ENCODE measurements around the gene SLC22A23.

Gene SLC22A23

GRCh38 chr6:3456898-3457709 lies at the start of gene SLC22A23:
TSS of gene SLC22A23 (minus strand) at chr6:3457050. CDS start at chr6:3456559, 491 bp downstream.
- peak; percentile 23 to 27 for DNase-seq (ENCODE audit: extremely low read depth in 1 of 2, low read depth in 1 of 2)

- DNase-seq (ENCODE audit: extremely low read depth in 1 of 2, low read depth in 1 of 2): no peak
These were observed 49.4 kb upstream of the SLC22A23 start for GRCh38 chr6:3506200-3506599.

- DNase-seq (ENCODE audit: extremely low read depth in 1 of 2, low read depth in 1 of 2): no peak
These were observed 48.3 kb upstream of the SLC22A23 start for GRCh38 chr6:3504938-3505805.

GRCh38 chr6:3504354-3504753 lies 47.5 kb upstream of the SLC22A23 start:
- DNase-seq (ENCODE audit: extremely low read depth in 1 of 2, low read depth in 1 of 2): no peak

- no peak for DNase-seq (ENCODE audit: extremely low read depth in 1 of 2, low read depth in 1 of 2)
These were observed 45.1 kb upstream of the SLC22A23 start for GRCh38 chr6:3501826-3502500.

GRCh38 chr6:3500262-3501014 lies 43.6 kb upstream of the SLC22A23 start:
- DNase-seq (ENCODE audit: extremely low read depth in 1 of 2, low read depth in 1 of 2): no peak

GRCh38 chr6:3499603-3500002 lies 42.8 kb upstream of the SLC22A23 start:
- no peak for DNase-seq (ENCODE audit: extremely low read depth in 1 of 2, low read depth in 1 of 2)

GRCh38 chr6:3496395-3496794 lies 39.5 kb upstream of the SLC22A23 start:
- DNase-seq (ENCODE audit: extremely low read depth in 1 of 2, low read depth in 1 of 2): no peak

GRCh38 chr6:3494391-3495100 lies 37.7 kb upstream of the SLC22A23 start:
- no peak for DNase-seq (ENCODE audit: extremely low read depth in 1 of 2, low read depth in 1 of 2)

GRCh38 chr6:3490625-3490980 lies 33.8 kb upstream of the SLC22A23 start:
- DNase-seq (ENCODE audit: extremely low read depth in 1 of 2, low read depth in 1 of 2): no peak

GRCh38 chr6:3489961-3490624 lies 33.2 kb upstream of the SLC22A23 start:
- no peak for DNase-seq (ENCODE audit: extremely low read depth in 1 of 2, low read depth in 1 of 2)

- DNase-seq (ENCODE audit: extremely low read depth in 1 of 2, low read depth in 1 of 2): no peak
These were observed 32.3 kb upstream of the SLC22A23 start for GRCh38 chr6:3489027-3489757.

- no peak for DNase-seq (ENCODE audit: extremely low read depth in 1 of 2, low read depth in 1 of 2)
These were observed 28.1 kb upstream of the SLC22A23 start for GRCh38 chr6:3484946-3485345.

GRCh38 chr6:3484192-3484591 lies 27.3 kb upstream of the SLC22A23 start:
- DNase-seq (ENCODE audit: extremely low read depth in 1 of 2, low read depth in 1 of 2): no peak

- no peak for DNase-seq (ENCODE audit: extremely low read depth in 1 of 2, low read depth in 1 of 2)
These were observed 26.8 kb upstream of the SLC22A23 start for GRCh38 chr6:3483675-3484074.

- DNase-seq (ENCODE audit: extremely low read depth in 1 of 2, low read depth in 1 of 2): no peak
These were observed 26.0 kb upstream of the SLC22A23 start for GRCh38 chr6:3482869-3483268.

- DNase-seq (ENCODE audit: extremely low read depth in 1 of 2, low read depth in 1 of 2): no peak
These were observed 24.8 kb upstream of the SLC22A23 start for GRCh38 chr6:3481640-3482039.

- no peak for DNase-seq (ENCODE audit: extremely low read depth in 1 of 2, low read depth in 1 of 2)
These were observed 23.2 kb upstream of the SLC22A23 start for GRCh38 chr6:3480009-3480408.

- DNase-seq (ENCODE audit: extremely low read depth in 1 of 2, low read depth in 1 of 2): no peak
These were observed 16.9 kb upstream of the SLC22A23 start for GRCh38 chr6:3473773-3474172.
